Mucosa of descending colon (tissue), 3 donors: ENCODE data around the gene TMEM213. TPM values are rescaled to one million over a fixed set of nuclear protein-coding genes. Genes with fewer than 3 reads are reported as not detected.

Experiments used
- ATAC-seq: fragments of 200-7000 bp; cut with Tn5 transposase; one replicate; pipeline ENCODE4 v1.9.1; 2020; ENCODE audit warnings: mild to moderate bottlenecking, moderate library complexity
- DNase-seq, 3 donors: peaks; one replicate each; pipeline ENCODE4 v3.0.0-alpha.2; 2020
- H3K36me3 ChIP-seq: fragments of 200-600 bp; one replicate; pipeline ENCODE4 v1.8.0; 2021; ENCODE audit warnings: low read depth, mild to moderate bottlenecking
- H3K4me1 ChIP-seq: fragments of 200-600 bp; one replicate; pipeline ENCODE4 v1.8.0; 2021; ENCODE audit warnings: low read depth, mild to moderate bottlenecking
- H3K4me3 ChIP-seq: fragments of 200-600 bp; one replicate; pipeline ENCODE4 v1.8.0; 2021; ENCODE audit warnings: mild to moderate bottlenecking
- H3K9me3 ChIP-seq: fragments of 200-600 bp; one replicate; pipeline ENCODE4 v1.8.0; 2021; ENCODE audit warnings: mild to moderate bottlenecking
- intact Hi-C, 2 donors: fragments of 100-400 bp; cut with DNase I in 1 of 2; cut with micrococcal nuclease in 1 of 2; formaldehyde crosslinking; loops; one replicate each; pipeline versions ENCODE4 v1.11.0 to v1.11.1; 2022; cut with DNase I, micrococcal nuclease
- total RNA-seq, 3 donors: library from RNA; stranded (reverse); fragmentation: NEBNext Ultra II Directional in 2 of 3; extraction: Animal tissue kit (Norgen Biotek cat#: 25700) in 2 of 3; gene quantifications; one replicate each; pipeline versions ENCODE4 v1.2.1 to v1.2.4, GENCODE V29; 2021 to 2023
- TF ChIP-seq, protein P1 (sequence below): fragments of 200-600 bp; IDR thresholded peaks from one replicate; pipeline ENCODE4 v1.8.0; 2022; ENCODE audit warnings: antibody characterized with exemption, mild to moderate bottlenecking
- donor health status: DM: no; HTN: no; CAD: no; lungs with moderate emphysema.
- donor health status: DM: no; HTN: no; CAD: no.
- donor health status: DM: no; HTN: yes; CAD: no.

The TMEM213 gene
- total RNA-seq, 3 donors from 2014 or later: not detected

DNA sequence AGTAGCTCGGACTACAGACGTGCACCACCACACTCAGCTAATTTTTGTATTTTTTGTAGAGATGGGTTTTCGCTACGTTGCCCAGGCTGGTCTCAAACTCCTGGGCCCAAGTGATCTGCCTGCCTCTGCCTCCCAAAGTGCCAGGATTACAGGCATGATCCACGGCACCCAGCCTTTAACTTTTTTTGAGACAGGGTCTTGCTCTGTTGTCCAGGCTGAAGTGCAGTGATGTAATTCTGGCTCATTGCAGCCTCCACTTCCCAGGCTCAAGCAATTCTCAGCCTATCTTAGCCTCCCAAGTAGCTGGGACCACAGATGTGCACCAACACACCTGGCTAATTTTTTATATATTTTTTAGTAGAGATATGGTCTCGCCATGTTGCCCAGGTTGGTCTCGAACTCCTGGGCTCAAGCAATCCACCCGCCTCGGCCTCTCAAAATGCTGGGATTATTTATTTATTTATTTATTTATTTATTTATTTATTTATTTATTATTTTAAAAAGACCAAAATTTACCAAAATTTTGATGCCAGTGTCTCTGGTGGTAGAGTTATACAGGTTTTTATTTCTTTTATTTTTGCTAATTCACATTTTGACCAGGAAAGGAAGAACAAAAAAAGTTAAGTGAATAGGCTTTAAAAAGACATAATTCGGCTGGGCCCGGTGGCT lies 25.2 kb downstream of the TMEM213 start:
- ATAC-seq: no peak
- Histone ChIP-seq H3K4me1 (no peaks in the 10 kb centered on the region), H3K9me3 (no peaks in the 10 kb centered on the region), H3K4me3 (no peak overlapping the region), H3K36me3 (no peaks in the 10 kb centered on the region)
- intact Hi-C loops: no loop called here
- no peak for DNase-seq
- TF ChIP-seq, protein P1, sequence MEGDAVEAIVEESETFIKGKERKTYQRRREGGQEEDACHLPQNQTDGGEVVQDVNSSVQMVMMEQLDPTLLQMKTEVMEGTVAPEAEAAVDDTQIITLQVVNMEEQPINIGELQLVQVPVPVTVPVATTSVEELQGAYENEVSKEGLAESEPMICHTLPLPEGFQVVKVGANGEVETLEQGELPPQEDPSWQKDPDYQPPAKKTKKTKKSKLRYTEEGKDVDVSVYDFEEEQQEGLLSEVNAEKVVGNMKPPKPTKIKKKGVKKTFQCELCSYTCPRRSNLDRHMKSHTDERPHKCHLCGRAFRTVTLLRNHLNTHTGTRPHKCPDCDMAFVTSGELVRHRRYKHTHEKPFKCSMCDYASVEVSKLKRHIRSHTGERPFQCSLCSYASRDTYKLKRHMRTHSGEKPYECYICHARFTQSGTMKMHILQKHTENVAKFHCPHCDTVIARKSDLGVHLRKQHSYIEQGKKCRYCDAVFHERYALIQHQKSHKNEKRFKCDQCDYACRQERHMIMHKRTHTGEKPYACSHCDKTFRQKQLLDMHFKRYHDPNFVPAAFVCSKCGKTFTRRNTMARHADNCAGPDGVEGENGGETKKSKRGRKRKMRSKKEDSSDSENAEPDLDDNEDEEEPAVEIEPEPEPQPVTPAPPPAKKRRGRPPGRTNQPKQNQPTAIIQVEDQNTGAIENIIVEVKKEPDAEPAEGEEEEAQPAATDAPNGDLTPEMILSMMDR: no peak

DNA sequence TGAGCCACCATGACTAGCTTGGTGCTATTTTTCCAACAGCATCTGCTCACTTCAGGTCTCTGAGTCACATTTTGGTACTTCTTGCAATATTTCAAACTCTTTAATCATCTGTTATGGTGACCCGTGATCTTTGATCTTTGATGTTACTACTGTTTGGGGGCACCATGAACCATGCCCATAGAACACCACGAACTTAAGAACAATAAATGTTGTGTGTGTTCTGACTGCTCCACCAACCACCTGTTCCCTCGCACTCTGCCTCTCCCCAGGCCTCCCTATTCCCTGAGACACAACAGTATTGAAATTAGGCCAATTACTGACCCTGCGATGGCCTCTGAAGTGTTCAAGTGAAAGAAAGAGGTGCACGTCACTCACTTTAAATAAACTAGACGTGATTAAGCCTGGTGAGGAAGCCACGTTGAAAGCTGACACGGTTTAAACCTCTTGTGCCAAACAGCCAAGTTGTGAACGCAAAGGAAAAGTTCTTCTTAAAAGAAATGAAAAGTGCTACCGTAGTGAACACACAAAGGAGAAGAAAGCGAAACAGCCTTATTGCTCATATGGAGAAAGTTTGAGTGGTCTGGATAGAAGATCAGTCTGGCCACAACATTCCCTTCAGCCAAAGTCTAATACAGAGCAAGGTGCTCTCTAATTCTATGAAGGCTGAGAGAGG lies 27.4 kb downstream of the TMEM213 start:
- no peak for ATAC-seq
- no peaks in the 10 kb centered on the region for H3K4me1 ChIP-seq
- intact Hi-C loops: no loop called here
- no peak for DNase-seq
- H3K36me3 ChIP-seq: no peaks in the 10 kb centered on the region
- TF ChIP-seq, protein P1: no peak
- H3K4me3 ChIP-seq: no peak overlapping the region
- no peaks in the 10 kb centered on the region for H3K9me3 ChIP-seq

DNA sequence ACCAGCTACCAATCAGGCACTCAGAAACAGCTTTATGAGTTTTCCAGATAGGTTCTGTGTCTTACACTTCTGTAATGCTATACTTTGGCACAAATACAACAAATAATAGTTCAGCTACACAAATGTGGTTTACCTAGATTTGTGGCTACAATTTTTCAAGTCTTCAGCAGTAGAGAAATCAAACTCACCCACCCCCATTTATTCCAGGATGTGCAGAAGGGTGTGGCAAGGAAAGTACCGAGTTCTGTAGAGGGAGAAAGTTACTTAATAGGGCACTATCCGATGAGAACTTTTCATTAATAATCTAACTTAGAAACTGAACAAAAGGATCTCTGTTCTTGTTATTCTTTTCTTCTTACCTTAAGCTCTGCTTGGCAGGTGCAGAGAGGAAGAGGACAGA lies 30.5 kb downstream of the TMEM213 start:
- H3K36me3 ChIP-seq: no peaks in the 10 kb centered on the region
- TF ChIP-seq, protein P1: no peak
- H3K9me3 ChIP-seq: no peaks in the 10 kb centered on the region
- DNase-seq (no peak), ATAC-seq (no peak)
- no peaks in the 10 kb centered on the region for H3K4me1 ChIP-seq
- intact Hi-C loops: no loop called here
- H3K4me3 ChIP-seq: no peak overlapping the region

DNA sequence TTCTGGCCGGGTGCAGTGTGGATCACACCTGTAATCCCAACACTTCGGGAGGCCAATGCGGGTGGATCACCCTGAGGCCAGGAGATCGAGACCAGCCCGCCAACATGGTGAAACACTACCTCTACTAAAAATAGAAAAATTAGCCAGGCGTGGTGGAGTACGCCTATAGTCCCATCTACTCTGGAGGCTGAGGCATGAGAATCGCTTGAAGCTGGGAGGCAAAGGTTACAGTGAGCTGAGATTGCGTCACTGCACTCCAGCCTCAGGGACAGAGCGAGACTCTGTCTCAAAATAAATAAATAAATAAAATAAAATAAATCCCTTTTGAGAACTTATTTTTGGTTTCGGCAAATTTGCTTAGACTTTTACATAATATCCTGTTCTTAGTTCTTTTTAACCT lies 31.5 kb downstream of the TMEM213 start:
- intact Hi-C loops: no loop called here
- ATAC-seq (no peak), DNase-seq (no peak)
- H3K4me3 ChIP-seq: no peak overlapping the region
- H3K36me3 ChIP-seq: no peaks in the 10 kb centered on the region
- no peaks in the 10 kb centered on the region for H3K4me1 ChIP-seq
- H3K9me3 ChIP-seq: no peaks in the 10 kb centered on the region
- TF ChIP-seq, protein P1: no peak

DNA sequence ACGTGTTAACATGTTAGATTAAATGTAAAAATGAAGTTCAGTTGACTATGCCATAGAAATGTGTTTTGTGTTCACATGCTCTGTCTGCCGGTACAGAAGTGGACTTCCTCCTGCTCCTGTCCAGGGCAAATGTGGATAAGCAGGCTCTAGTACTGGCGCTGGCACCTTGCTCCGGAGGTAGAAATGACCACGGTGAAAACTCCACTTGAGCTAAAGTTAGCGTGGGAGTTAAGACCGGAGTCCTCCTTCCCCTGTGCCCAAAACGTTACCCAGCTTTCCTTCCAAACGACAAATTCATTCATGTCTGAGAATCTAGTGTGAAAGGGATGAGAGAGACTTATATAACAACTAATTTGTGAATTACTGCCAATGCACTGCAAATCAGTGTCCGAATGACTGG lies 35.2 kb downstream of the TMEM213 start:
- H3K4me3 ChIP-seq: no peak overlapping the region
- H3K36me3 ChIP-seq: no peaks in the 10 kb centered on the region
- DNase-seq (no peak), ATAC-seq (no peak)
- TF ChIP-seq, protein P1: no peak
- intact Hi-C loops: no loop called here
- H3K4me1 ChIP-seq: no peaks in the 10 kb centered on the region
- no peaks in the 10 kb centered on the region for H3K9me3 ChIP-seq
